Left hindlimb (tissue), 1 donor: ENCODE measurements around the gene CFAP90.

Experiments
- DNase-seq: peaks from one replicate; pipeline ENCODE4 v3.0.0-alpha.2; 2018

CFAP90 gene

GRCh38 chr5:7867260-7867659 lies 16.3 kb upstream of the CFAP90 start:
- no peak for DNase-seq

- no peak for DNase-seq
These were observed 15.3 kb upstream of the CFAP90 start for GRCh38 chr5:7866196-7866595.

- DNase-seq: no peak
These were observed 7.1 kb upstream of the CFAP90 start for GRCh38 chr5:7857926-7858632.

- DNase-seq: no peak
These were observed 6.4 kb upstream of the CFAP90 start for GRCh38 chr5:7857361-7857760.

- DNase-seq: no peak
These were observed 5.9 kb upstream of the CFAP90 start for GRCh38 chr5:7856855-7857254.

- DNase-seq: no peak
These were observed 4.7 kb upstream of the CFAP90 start for GRCh38 chr5:7855611-7856010.

GRCh38 chr5:7852988-7853387 lies 2.1 kb upstream of the CFAP90 start:
- DNase-seq: no peak

- DNase-seq: no peak
These were observed 1.6 kb upstream of the CFAP90 start for GRCh38 chr5:7852542-7852941.

- no peak for DNase-seq
These were observed 820 bp upstream of the CFAP90 start for GRCh38 chr5:7851617-7852289.

GRCh38 chr5:7851240-7851592 lies 283 bp upstream of the CFAP90 start:
- DNase-seq: no peak

- peak; percentile 52 for DNase-seq
These were observed 1.1 kb downstream of the CFAP90 start for GRCh38 chr5:7849681-7850394.

GRCh38 chr5:7848296-7848695 lies 2.6 kb downstream of the CFAP90 start:
- DNase-seq: no peak

GRCh38 chr5:7846327-7846726 lies 4.6 kb downstream of the CFAP90 start:
- DNase-seq: no peak

GRCh38 chr5:7845557-7845956 lies 5.4 kb downstream of the CFAP90 start:
- DNase-seq: no peak

GRCh38 chr5:7844901-7845300 lies 6.0 kb downstream of the CFAP90 start:
- no peak for DNase-seq

GRCh38 chr5:7842531-7842930 lies 8.4 kb downstream of the CFAP90 start:
- no peak for DNase-seq

GRCh38 chr5:7837403-7837802 lies 13.5 kb downstream of the CFAP90 start:
- no peak for DNase-seq

GRCh38 chr5:7834982-7835381 lies 16.0 kb downstream of the CFAP90 start:
- no peak for DNase-seq

- no peak for DNase-seq
These were observed 22.7 kb downstream of the CFAP90 start for GRCh38 chr5:7828269-7828668.

GRCh38 chr5:7827610-7828009 lies 23.3 kb downstream of the CFAP90 start:
- no peak for DNase-seq

- no peak for DNase-seq
These were observed 25.3 kb downstream of the CFAP90 start for GRCh38 chr5:7825630-7826029.

- no peak for DNase-seq
These were observed 25.9 kb downstream of the CFAP90 start for GRCh38 chr5:7824995-7825394.

- DNase-seq: no peak
These were observed 27.3 kb downstream of the CFAP90 start for GRCh38 chr5:7823594-7823993.

- no peak for DNase-seq
These were observed 28.5 kb downstream of the CFAP90 start for GRCh38 chr5:7822449-7822848.
